IMR-90 (cell line): ENCODE data around the gene SPIN2A. TPM values are rescaled to one million over a fixed set of nuclear protein-coding genes. Genes with fewer than 3 reads are reported as not detected.

ENCODE experiments used
- ATAC-seq: fragments of 200-7000 bp; cut with Tn5 transposase; 2 replicates; pipeline ENCODE4 v1.9.1; 2020; ENCODE audit warnings: low read depth, mild to moderate bottlenecking, moderate library complexity
- BruUV-seq: library from RNA; stranded (reverse); fragments of 400-500 nt; replicated peaks from 2 replicates; lab custom pipeline; 2021; lab: Mats Ljungman, UMichigan
- CTCF ChIA-PET: fragments of 300-600 bp; formaldehyde crosslinking; extraction: SDS; loops from one replicate; lab custom pipeline; 2021; ENCODE audit warnings: antibody characterized with exemption; lab: Yijun Ruan, JAX
- POLR2A ChIA-PET: fragments of 300-600 bp; sonication (Branson Sonifier 250); formaldehyde crosslinking; loops from one replicate; lab custom pipeline; 2022; ENCODE audit warnings: antibody characterized with exemption; ENCODE audit not compliant: unreplicated experiment; lab: Charles Lee
- DNase-seq: peaks from one replicate; pipeline ENCODE4 v3.0.0; 2013
- H2AFZ ChIP-seq: replicated peaks from 2 replicates; pipeline ENCODE3; 2013; ENCODE audit warnings: low read length, mild to moderate bottlenecking; ENCODE audit not compliant: poor library complexity
- H2AK5ac ChIP-seq: 2 replicates; pipeline ENCODE4 v1.6.1; 2013; ENCODE audit warnings: low read depth, low read length, inconsistent platforms
- H2AK9ac ChIP-seq: replicated peaks from 2 replicates; pipeline ENCODE3; 2013; ENCODE audit warnings: mild to moderate bottlenecking, low read depth, low read length, moderate library complexity; ENCODE audit not compliant: poor library complexity
- H2BK120ac ChIP-seq: 2 replicates; pipeline ENCODE4 v1.6.1; 2013; ENCODE audit warnings: low read depth, low read length, inconsistent platforms
- H2BK15ac ChIP-seq: 3 replicates; pipeline ENCODE4 v1.6.1; 2013; ENCODE audit warnings: low read depth, low read length, inconsistent platforms
- H2BK20ac ChIP-seq: 2 replicates; pipeline ENCODE4 v1.6.1; 2013; ENCODE audit warnings: low read depth, mild to moderate bottlenecking, inconsistent platforms, low read length, moderate library complexity
- H2BK5ac ChIP-seq: 2 replicates; pipeline ENCODE4 v1.6.1; 2013; ENCODE audit warnings: mild to moderate bottlenecking, low read depth, low read length, inconsistent platforms; ENCODE audit not compliant: poor library complexity, severe bottlenecking
- H3K14ac ChIP-seq: replicated peaks from 2 replicates; pipeline ENCODE4 v1.6.1; 2013; ENCODE audit warnings: low read depth, low read length, inconsistent platforms
- H3K18ac ChIP-seq: 2 replicates; pipeline ENCODE4 v1.6.1; 2013; ENCODE audit warnings: low read depth, low read length, control low read depth
- H3K23ac ChIP-seq: 2 replicates; pipeline ENCODE4 v1.6.1; 2013; ENCODE audit warnings: low read depth, low read length, inconsistent platforms
- H3K27ac ChIP-seq: 2 replicates; pipeline ENCODE4 v1.5.1; 2013; ENCODE audit warnings: mild to moderate bottlenecking, control low read depth, low read length; ENCODE audit not compliant: insufficient read depth
- H3K27me3 ChIP-seq: 2 replicates; pipeline ENCODE4 v1.6.1; 2013; ENCODE audit warnings: low read length; ENCODE audit not compliant: control insufficient read depth, insufficient read depth
- H3K36me3 ChIP-seq: 2 replicates; pipeline ENCODE4 v1.6.1; 2013; ENCODE audit warnings: low read length, mixed read lengths; ENCODE audit not compliant: control insufficient read depth, insufficient read depth
- H3K4ac ChIP-seq: 2 replicates; pipeline ENCODE4 v1.6.1; 2013; ENCODE audit warnings: low read depth, low read length, inconsistent platforms
- H3K4me1 ChIP-seq: 2 replicates; pipeline ENCODE4 v1.6.1; 2013; ENCODE audit warnings: low read length, mixed read lengths; ENCODE audit not compliant: control insufficient read depth, insufficient read depth
- H3K4me2 ChIP-seq: 2 replicates; pipeline ENCODE4 v1.6.1; 2013; ENCODE audit warnings: low read depth, mild to moderate bottlenecking, control low read depth, low read length, moderate library complexity
- H3K4me3 ChIP-seq: 2 replicates; pipeline ENCODE4 v1.5.1; 2013; ENCODE audit warnings: low read depth, mild to moderate bottlenecking, control low read depth, low read length, moderate library complexity; ENCODE audit not compliant: insufficient read depth
- H3K56ac ChIP-seq: 2 replicates; pipeline ENCODE4 v1.6.1; 2013; ENCODE audit warnings: low read length, inconsistent platforms; ENCODE audit not compliant: insufficient read depth; ENCODE audit errors: extremely low read depth
- H3K79me1 ChIP-seq, 2 experiments: 2 replicates each; pipeline ENCODE4 v1.6.1; 2013; ENCODE audit warnings: low read length in 2 of 2, inconsistent platforms in 1 of 2, low read depth in 1 of 2
- H3K9ac ChIP-seq: 2 replicates; pipeline ENCODE4 v1.6.1; 2013; ENCODE audit warnings: low read depth, low read length, control low read depth
- H3K9me1 ChIP-seq: 2 replicates; pipeline ENCODE4 v1.6.1; 2013; ENCODE audit warnings: low read length, inconsistent platforms; ENCODE audit not compliant: insufficient read depth
- H3K9me3 ChIP-seq: 2 replicates; pipeline ENCODE4 v1.6.1; 2013; ENCODE audit warnings: low read length; ENCODE audit not compliant: control insufficient read depth, insufficient read depth
- H4K20me1 ChIP-seq: 2 replicates; pipeline ENCODE4 v1.6.1; 2013; ENCODE audit warnings: low read length, inconsistent platforms; ENCODE audit not compliant: insufficient read depth
- H4K5ac ChIP-seq: 2 replicates; pipeline ENCODE4 v1.6.1; 2013; ENCODE audit warnings: mild to moderate bottlenecking, low read depth, low read length, control low read depth
- H4K8ac ChIP-seq, 2 experiments: 2 replicates each; pipeline ENCODE4 v1.6.1; 2013; ENCODE audit warnings: low read depth in 2 of 2, low read length in 2 of 2, control low read depth in 1 of 2, inconsistent platforms in 1 of 2
- H4K91ac ChIP-seq: 2 replicates; pipeline ENCODE4 v1.6.1; 2013; ENCODE audit warnings: low read depth, low read length, inconsistent platforms; ENCODE audit not compliant: insufficient read depth
- BHLHE40 ChIP-seq: fragments of 150-350 bp; IDR thresholded peaks from 2 replicates; pipeline ENCODE4 v1.6.1; 2016; ENCODE audit warnings: mild to moderate bottlenecking, low read depth, low read length
- CEBPB ChIP-seq: IDR thresholded peaks from 2 replicates; pipeline ENCODE4 v1.6.1; 2012; ENCODE audit warnings: low read depth, low read length, improper control_type of control experiment
- CHD1 ChIP-seq: IDR thresholded peaks from 2 replicates; pipeline ENCODE4 v1.6.1; 2012; ENCODE audit warnings: low read depth, low read length, improper control_type of control experiment
- CTCF ChIP-seq: conservative IDR thresholded peaks from 2 replicates; pipeline ENCODE4 v1.5.1; 2012; ENCODE audit warnings: mild to moderate bottlenecking, low read depth, low read length, improper control_type of control experiment
- ELK1 ChIP-seq: fragments of 150-350 bp; IDR thresholded peaks from 2 replicates; pipeline ENCODE4 v1.6.1; 2016; ENCODE audit warnings: low read depth, mild to moderate bottlenecking, low read length, moderate library complexity, borderline replicate concordance
- FOS ChIP-seq: fragments of 150-350 bp; IDR thresholded peaks from 2 replicates; pipeline ENCODE4 v1.6.1; 2016; ENCODE audit warnings: low read depth, low read length
- MAFK ChIP-seq: IDR thresholded peaks from 2 replicates; pipeline ENCODE4 v1.6.1; 2012; ENCODE audit warnings: low read depth, low read length, improper control_type of control experiment
- MAZ ChIP-seq: IDR thresholded peaks from 2 replicates; pipeline ENCODE4 v1.6.1; 2012; ENCODE audit warnings: low read depth, mild to moderate bottlenecking, low read length, improper control_type of control experiment, moderate library complexity, borderline replicate concordance
- MXI1 ChIP-seq: IDR thresholded peaks from 2 replicates; pipeline ENCODE4 v1.6.1; 2012; ENCODE audit warnings: low read depth, mild to moderate bottlenecking, low read length, moderate library complexity, borderline replicate concordance
- NFE2L2 ChIP-seq: fragments of 150-350 bp; IDR thresholded peaks from 2 replicates; pipeline ENCODE4 v1.6.1; 2016; ENCODE audit warnings: low read depth, mild to moderate bottlenecking, low read length
- POLR2A ChIP-seq: IDR thresholded peaks from 2 replicates; pipeline ENCODE4 v1.6.1; 2012; ENCODE audit warnings: mild to moderate bottlenecking, low read depth, low read length
- RAD21 ChIP-seq: IDR thresholded peaks from 2 replicates; pipeline ENCODE4 v1.6.1; 2012; ENCODE audit warnings: low read length, improper control_type of control experiment
- RCOR1 ChIP-seq: IDR thresholded peaks from 2 replicates; pipeline ENCODE4 v1.6.1; 2012; ENCODE audit warnings: mild to moderate bottlenecking, low read length, improper control_type of control experiment; ENCODE audit not compliant: insufficient replicate concordance
- RFX5 ChIP-seq: IDR thresholded peaks from 2 replicates; pipeline ENCODE4 v1.8.0; 2012; ENCODE audit warnings: low read depth, mild to moderate bottlenecking, low read length, moderate library complexity
- SMC3 ChIP-seq: fragments of 150-350 bp; IDR thresholded peaks from 2 replicates; pipeline ENCODE4 v1.6.1; 2016; ENCODE audit warnings: low read depth, mild to moderate bottlenecking, antibody characterized with exemption, low read length, moderate library complexity
- USF2 ChIP-seq: fragments of 150-350 bp; IDR thresholded peaks from 2 replicates; pipeline ENCODE4 v1.6.1; 2017; ENCODE audit warnings: mild to moderate bottlenecking, antibody characterized with exemption, low read length, low read depth
- WGBS, 2 experiments: methylation state at CpG; one replicate each; pipeline versions ENCODE4 v1.1.5 to v1.1.7; 2013; ENCODE audit warnings: missing lambda C conversion rate in 2 of 2; ENCODE audit not compliant: insufficient read length in 1 of 2; ENCODE audit errors: extremely low coverage in 2 of 2; 5-methylcytosine and 5-hydroxymethylcytosine counted together
- dilution Hi-C: fragments of 300-500 bp; cut with HindIII; formaldehyde crosslinking; loops from one replicate; pipeline ENCODE4 v1.14.3; 2018; ENCODE audit warnings: low sequenced_read_pairs; ENCODE audit not compliant: unreplicated experiment
- in situ Hi-C: fragments of 300-500 bp; cut with MboI; formaldehyde crosslinking; loops from 3 replicates; pipeline ENCODE4 v1.14.3; 2019; ENCODE audit warnings: low sequenced_read_pairs, inconsistent platforms, mixed read lengths
- intact Hi-C: fragments of 100-400 bp; cut with micrococcal nuclease; formaldehyde crosslinking; loops from 2 replicates; pipeline ENCODE4 v1.10.0; 2022
- polyA plus RNA-seq, 3 experiments: library from polyadenylated mRNA; depleted of rRNA; stranded (reverse); fragments of >200 nt; gene quantifications; 2 replicates each; pipeline ENCODE4 v1.2.3, GENCODE V29; 2012; ENCODE audit warnings: low replicate concordance in 1 of 3
- total RNA-seq: library from RNA; depleted of rRNA; stranded (reverse); fragments of >200 nt; gene quantifications from 2 replicates; pipeline ENCODE4 v1.2.3, GENCODE V29; 2012

Gene SPIN2A
- total and polyA plus RNA-seq, 2 of the 4 experiments (the other 2 are of a cell fraction), result 0.18 to 0.63 TPM

- H2BK15ac ChIP-seq, result no peak overlapping the region
- no peak overlapping the region for H2AK9ac ChIP-seq
- H3K18ac ChIP-seq, result no peak overlapping the region
- TF ChIP-seq CTCF, result no peak
- no peak for TF ChIP-seq FOS
- TF ChIP-seq RFX5, result no peak
- no peak for TF ChIP-seq CEBPB
- no peak for TF ChIP-seq SMC3
- no peak for TF ChIP-seq MXI1
- TF ChIP-seq RCOR1, result no peak
- no peak for TF ChIP-seq MAZ
- TF ChIP-seq MAFK, result no peak
- no peak for TF ChIP-seq CHD1
- no peak for TF ChIP-seq NFE2L2
- no peak for TF ChIP-seq BHLHE40
- no peak for TF ChIP-seq RAD21
- no peak for TF ChIP-seq POLR2A
- no peak for TF ChIP-seq ELK1
- no peak for TF ChIP-seq USF2
- ATAC-seq (no peak), DNase-seq (no peak)
- no peaks in the 10 kb centered on the region for H3K27me3 ChIP-seq
- H2BK120ac ChIP-seq, result no peak overlapping the region
- H3K4me1 ChIP-seq, result no peaks in the 10 kb centered on the region
- H3K9me3 ChIP-seq, result no peaks in the 10 kb centered on the region
- dilution Hi-C loops (no loop called here), intact Hi-C loops (no loop called here), in situ Hi-C loops (loop anchor here (25.0 kb wide), 1 partner anchor 293 kb away; no protein-coding TSS in a partner anchor)
- H2AK5ac ChIP-seq, result no peak overlapping the region
- no peaks in the 10 kb centered on the region for H3K79me1 ChIP-seq
- H4K20me1 ChIP-seq, result no peaks in the 10 kb centered on the region
- no peak overlapping the region for H3K4me3 ChIP-seq
- ChIA-PET CTCF (no interaction called here), POLR2A (no interaction called here)
- H3K14ac ChIP-seq, result no peak overlapping the region
- no peak overlapping the region for H3K27ac ChIP-seq
- no peak overlapping the region for H2BK20ac ChIP-seq
- H3K9me1 ChIP-seq, result no peaks in the 10 kb centered on the region
- H2BK5ac ChIP-seq, result no peak overlapping the region
- no peak overlapping the region for H4K8ac ChIP-seq
- H3K9ac ChIP-seq, result no peak overlapping the region
- no peaks in the 10 kb centered on the region for H3K36me3 ChIP-seq
- BruUV-seq, result no TSS peak
- WGBS, 2 experiments, result no CpG with 5 or more reads among the region's 2 CpGs
- no peak overlapping the region for H3K56ac ChIP-seq
- no peak overlapping the region for H3K4ac ChIP-seq
- no peak overlapping the region for H3K23ac ChIP-seq
- H4K91ac ChIP-seq, result no peak overlapping the region
- H2AFZ ChIP-seq, result no peak overlapping the region
- no peak overlapping the region for H4K5ac ChIP-seq
- no peak overlapping the region for H3K4me2 ChIP-seq
These were observed 32.2 kb downstream of the SPIN2A start for GRCh38 chrX:57104921-57105398.
